Right lobe of liver (tissue), 6 donors: ENCODE data around the gene SLAMF8. TPM values are rescaled to one million over a fixed set of nuclear protein-coding genes. Genes with fewer than 3 reads are reported as not detected.

Experiments
- ATAC-seq, 4 donors: fragments of 200-7000 bp; cut with Tn5 transposase; one replicate each; pipeline ENCODE4 v1.9.1; 2020; ENCODE audit warnings: mild to moderate bottlenecking in 4 of 4, moderate library complexity in 4 of 4
- DNase-seq, 3 donors: peaks; one replicate each; pipeline ENCODE4 v3.0.0-alpha.2; 2020
- H3K27ac ChIP-seq, 3 donors: fragments of 200-600 bp; one replicate each; pipeline ENCODE4 v1.8.0; 2022
- H3K27me3 ChIP-seq, 2 donors: fragments of 200-600 bp; one replicate each; pipeline ENCODE4 v1.8.0; 2022
- H3K36me3 ChIP-seq, 4 donors: fragments of 200-600 bp; sonication (generic) in 1 of 4; one replicate each; pipeline versions ENCODE4 v1.5.1 to v1.8.0; 2017 to 2022; ENCODE audit warnings: control low read depth in 1 of 4
- H3K4me1 ChIP-seq, 4 donors: fragments of 200-600 bp; sonication (generic) in 1 of 4; one replicate each; pipeline versions ENCODE4 v1.5.1 to v1.8.0; 2017 to 2022; ENCODE audit warnings: control low read depth in 1 of 4
- H3K4me3 ChIP-seq, 3 donors: fragments of 200-600 bp; one replicate each; pipeline ENCODE4 v1.8.0; 2022
- H3K9me3 ChIP-seq, 4 donors: fragments of 200-600 bp; sonication (generic) in 1 of 4; one replicate each; pipeline versions ENCODE4 v1.5.1 to v1.8.0; 2017 to 2022; ENCODE audit warnings: control low read depth in 1 of 4
- POLR2A ChIP-seq: fragments of 450-650 bp; IDR thresholded peaks from one replicate; pipeline ENCODE4 v1.6.1; 2017; ENCODE audit warnings: antibody characterized with exemption, mild to moderate bottlenecking
- WGBS: methylation state at CpG from one replicate; pipeline ENCODE4 v1.1.6; 2018; ENCODE audit warnings: low coverage, low lambda C conversion rate; ENCODE audit not compliant: insufficient coverage; ENCODE audit errors: missing lambda C conversion rate; 5-methylcytosine and 5-hydroxymethylcytosine counted together
- intact Hi-C, 2 donors: fragments of 100-400 bp; cut with DNase I; formaldehyde crosslinking; loops; one replicate each; pipeline versions ENCODE4 v1.11.2 to v1.14.1; 2022
- total RNA-seq, 6 experiments: library from RNA; depleted of rRNA in 2 of 6; stranded (reverse); fragments of >200 nt in 2 of 6; fragmentation: NEBNext Ultra II Directional in 3 of 6; extraction: Animal tissue kit (Norgen Biotek cat#: 25700) in 3 of 6; gene quantifications; one replicate each; pipeline versions ENCODE4 v1.1.0 to v1.2.4, GENCODE V29; 2016 to 2023
- TF ChIP-seq, protein P1 (sequence below), 4 donors: fragments of 200-600 bp in 3 of 4; fragments of 450-650 bp in 1 of 4; IDR thresholded peaks; one replicate each; pipeline versions ENCODE4 v1.5.1 to v1.8.0; 2016 to 2022; ENCODE audit warnings: antibody characterized with exemption in 4 of 4, mild to moderate bottlenecking in 2 of 4
- donor health status: DM: no; HTN: yes; CAD: no.
- donor health status: DM: no; HTN: no; CAD: no.
- donor health status: DM: no; HTN: no; CAD: no.
- donor health status: DM: no; HTN: yes; CAD: no.
- donor health status: DM: no; HTN: yes; CAD: no.

Gene SLAMF8
- total RNA-seq, 6 experiments from 2014 or later, result 0.33 to 5.7 (median 2.5) TPM

DNA sequence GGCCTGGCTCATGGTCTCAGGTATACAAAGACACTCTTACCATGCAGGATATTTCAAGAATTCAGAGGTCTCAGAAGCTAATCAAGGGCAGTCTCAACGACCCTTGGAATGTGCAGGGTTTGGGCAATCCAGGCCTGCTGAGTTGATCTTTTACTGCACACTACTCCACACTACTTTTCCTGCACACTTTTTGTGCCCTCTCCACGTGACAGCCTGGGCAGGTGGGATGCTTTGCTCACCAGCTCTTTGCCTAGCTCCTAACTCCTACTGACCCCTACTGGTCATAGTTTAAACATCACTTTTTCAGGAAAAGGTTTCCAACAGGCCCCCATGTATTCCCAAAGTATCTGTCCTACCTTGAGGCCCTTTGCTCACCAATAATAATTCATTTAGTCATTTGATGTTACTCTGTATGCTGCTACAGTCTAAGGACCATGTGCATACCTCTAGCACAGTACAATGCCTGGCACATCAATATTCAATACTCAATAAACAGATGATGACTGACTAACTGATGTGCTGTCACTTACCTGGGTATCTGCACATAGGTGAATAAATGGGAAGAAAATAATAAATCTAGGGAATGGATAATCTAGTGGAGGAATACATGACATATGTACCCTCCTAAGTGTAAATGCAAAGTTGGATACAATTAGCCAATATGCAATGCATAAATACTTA is 36.3 kb upstream of the SLAMF8 start:
- 6% methylated on average over 2 of the region's 2 CpGs for WGBS
- intact Hi-C loops, result loop anchor here in 1 of 2 donors (10.0 kb wide), 1 partner anchor 224 kb away; no protein-coding TSS in a partner anchor

DNA sequence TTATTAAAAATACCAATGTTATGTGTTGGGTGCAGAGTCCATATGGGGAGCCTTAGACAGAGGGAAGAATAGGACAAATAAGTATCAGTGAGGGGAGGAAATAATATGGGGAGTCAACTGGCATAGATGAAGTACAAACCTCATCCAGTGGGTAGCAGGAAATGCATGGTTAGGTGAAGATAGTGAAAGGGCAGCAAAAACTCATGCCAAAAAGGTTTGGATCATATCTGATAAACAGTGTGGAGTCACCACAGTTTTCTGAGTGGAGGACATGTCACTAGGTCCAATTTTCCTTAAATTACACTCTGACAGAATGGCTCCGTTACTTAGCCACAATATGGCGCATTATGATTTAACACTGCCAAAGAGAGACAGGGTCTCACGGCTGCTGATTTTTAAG is 35.6 kb upstream of the SLAMF8 start:
- Histone ChIP-seq H3K27ac (no peak overlapping the region), H3K4me1 (peaks cover 0 to 4% (median 0%) of the 10 kb centered on the region in 4 donors), H3K4me3 (no peak overlapping the region), H3K36me3 (no peaks in the 10 kb centered on the region), H3K27me3 (no peaks in the 10 kb centered on the region), H3K9me3 (no peaks in the 10 kb centered on the region)
- intact Hi-C loops, result loop anchor here in 1 of 2 donors (10.0 kb wide), 1 partner anchor 224 kb away; no protein-coding TSS in a partner anchor
- TF ChIP-seq, protein P1, sequence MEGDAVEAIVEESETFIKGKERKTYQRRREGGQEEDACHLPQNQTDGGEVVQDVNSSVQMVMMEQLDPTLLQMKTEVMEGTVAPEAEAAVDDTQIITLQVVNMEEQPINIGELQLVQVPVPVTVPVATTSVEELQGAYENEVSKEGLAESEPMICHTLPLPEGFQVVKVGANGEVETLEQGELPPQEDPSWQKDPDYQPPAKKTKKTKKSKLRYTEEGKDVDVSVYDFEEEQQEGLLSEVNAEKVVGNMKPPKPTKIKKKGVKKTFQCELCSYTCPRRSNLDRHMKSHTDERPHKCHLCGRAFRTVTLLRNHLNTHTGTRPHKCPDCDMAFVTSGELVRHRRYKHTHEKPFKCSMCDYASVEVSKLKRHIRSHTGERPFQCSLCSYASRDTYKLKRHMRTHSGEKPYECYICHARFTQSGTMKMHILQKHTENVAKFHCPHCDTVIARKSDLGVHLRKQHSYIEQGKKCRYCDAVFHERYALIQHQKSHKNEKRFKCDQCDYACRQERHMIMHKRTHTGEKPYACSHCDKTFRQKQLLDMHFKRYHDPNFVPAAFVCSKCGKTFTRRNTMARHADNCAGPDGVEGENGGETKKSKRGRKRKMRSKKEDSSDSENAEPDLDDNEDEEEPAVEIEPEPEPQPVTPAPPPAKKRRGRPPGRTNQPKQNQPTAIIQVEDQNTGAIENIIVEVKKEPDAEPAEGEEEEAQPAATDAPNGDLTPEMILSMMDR (IDR thresholded peaks at IDR 0.05), result no peak
- TF ChIP-seq POLR2A, result no peak
- ATAC-seq, result no peak
- 72% methylated on average over 3 of the region's 3 CpGs for WGBS
- no peak for DNase-seq

More for the DNA sequence above, 36.3 kb upstream of the SLAMF8 start:
- H3K9me3 ChIP-seq, result no peaks in the 10 kb centered on the region
- no peak overlapping the region for H3K4me3 ChIP-seq
- H3K36me3 ChIP-seq, result no peaks in the 10 kb centered on the region
- DNase-seq (peak in 1 of 3 donors; percentile 35), ATAC-seq (peak; percentile 90 to 94 (median 92))
- H3K27me3 ChIP-seq, result no peaks in the 10 kb centered on the region
- H3K27ac ChIP-seq, result no peak overlapping the region
- H3K4me1 ChIP-seq, result peaks cover 0 to 4% (median 0%) of the 10 kb centered on the region in 4 donors
- TF ChIP-seq POLR2A, result no peak
- TF ChIP-seq, protein P1 (IDR thresholded peaks at IDR 0.05), result peak; percentile 64 to 71 (median 68)

DNA sequence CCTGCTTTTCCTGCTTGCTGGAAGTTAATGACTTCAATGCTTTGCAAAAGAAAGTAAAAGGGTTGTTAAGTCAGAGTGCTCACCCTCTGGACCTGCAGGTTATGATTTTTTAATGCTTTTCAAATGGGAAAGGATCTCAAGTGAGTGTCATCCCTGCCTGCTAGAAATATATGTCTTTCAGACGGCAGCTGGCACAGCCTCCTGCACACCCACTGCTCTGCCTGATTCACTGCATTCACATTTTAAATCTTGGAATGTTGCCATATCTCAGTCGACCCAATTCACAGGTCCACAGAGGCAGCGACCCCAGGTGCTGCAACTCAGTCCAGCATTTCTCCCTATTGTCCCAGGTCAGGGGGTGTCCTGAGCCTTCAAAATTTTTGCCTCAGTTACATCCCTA is 35.2 kb upstream of the SLAMF8 start:
- no peaks in the 10 kb centered on the region for H3K36me3 ChIP-seq
- intact Hi-C loops, result loop anchor here in 1 of 2 donors (10.0 kb wide), 1 partner anchor 223 kb away; no protein-coding TSS in a partner anchor
- no peaks in the 10 kb centered on the region for H3K27me3 ChIP-seq
- ATAC-seq (no peak), DNase-seq (no peak)
- TF ChIP-seq, protein P1 (IDR thresholded peaks at IDR 0.05), result no peak
- no peak for TF ChIP-seq POLR2A
- no peak overlapping the region for H3K27ac ChIP-seq
- no peak overlapping the region for H3K4me3 ChIP-seq
- H3K4me1 ChIP-seq, result peaks cover 0 to 4% (median 0%) of the 10 kb centered on the region in 4 donors
- 21% methylated on average over 3 of the region's 3 CpGs for WGBS
- H3K9me3 ChIP-seq, result no peaks in the 10 kb centered on the region

DNA sequence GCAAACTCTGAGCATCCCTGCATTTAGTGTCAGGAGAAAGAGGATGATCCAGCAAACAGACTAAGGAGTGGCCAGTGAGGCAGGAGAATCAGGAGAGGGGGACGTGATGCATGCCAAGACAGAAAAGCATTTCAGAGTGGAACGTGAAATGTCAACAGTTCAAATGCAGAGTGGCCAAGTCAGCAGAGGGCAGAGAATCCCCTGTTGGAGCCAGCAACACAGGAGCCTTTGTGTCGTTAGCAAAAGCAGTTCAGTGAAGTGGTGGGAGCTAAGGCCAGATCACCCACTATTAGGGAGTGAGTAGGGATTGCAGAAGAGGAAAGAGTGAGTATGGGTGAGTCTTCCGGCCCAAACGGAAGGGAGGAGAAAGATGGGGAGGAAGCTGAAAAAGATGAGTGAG is 31.1 kb upstream of the SLAMF8 start:
- H3K4me3 ChIP-seq, result no peak overlapping the region
- no peak overlapping the region for H3K27ac ChIP-seq
- H3K27me3 ChIP-seq, result no peaks in the 10 kb centered on the region
- no peaks in the 10 kb centered on the region for H3K4me1 ChIP-seq
- DNase-seq (no peak), ATAC-seq (no peak)
- no peak for TF ChIP-seq POLR2A
- TF ChIP-seq, protein P1 (IDR thresholded peaks at IDR 0.05), result no peak
- H3K9me3 ChIP-seq, result no peaks in the 10 kb centered on the region
- H3K36me3 ChIP-seq, result no peaks in the 10 kb centered on the region
- intact Hi-C loops, result loop anchor here (5.0 to 10.0 kb wide), 3 partner anchors 92 to 219 kb away; no protein-coding TSS in a partner anchor
- 44% methylated on average over 5 of the region's 5 CpGs for WGBS
